ENCODE measurements around the gene COX6A2. TPM values are rescaled to one million over a fixed set of nuclear protein-coding genes. Genes with fewer than 3 reads are reported as not detected.
A peak's percentile ranks its signal among the peaks of the same experiment; 100 is the strongest.

COX6A2 gene
- total and polyA plus RNA-seq, 2 donors (not counting 1 experiment from before 2014, with no cell fraction given) = not detected

DNA sequence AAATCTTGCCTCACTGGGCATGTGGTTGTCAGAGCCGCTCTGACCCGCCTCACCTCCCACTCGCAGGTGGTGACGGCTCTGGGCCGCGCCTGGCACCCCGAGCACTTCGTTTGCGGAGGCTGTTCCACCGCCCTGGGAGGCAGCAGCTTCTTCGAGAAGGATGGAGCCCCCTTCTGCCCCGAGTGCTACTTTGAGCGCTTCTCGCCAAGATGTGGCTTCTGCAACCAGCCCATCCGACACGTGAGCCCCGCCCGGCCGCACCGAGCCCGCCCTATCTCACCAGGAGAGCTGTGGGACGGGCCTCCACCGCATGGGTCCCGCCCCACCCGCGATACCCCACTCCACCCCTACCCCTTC lies 47.8 kb upstream of the COX6A2 start:
- Histone ChIP-seq H3K27ac (ENCODE audit: insufficient read depth, low read length) (no peak overlapping the region), H2AFZ (ENCODE audit: low read length) (no peak overlapping the region), H3K4me1 (ENCODE audit: control insufficient read depth, extremely low read depth, insufficient read depth, low read length) (peaks cover 13% of the 10 kb centered on the region), H4K20me1 (ENCODE audit: control insufficient read depth, extremely low read depth, insufficient read depth, low read length) (no peaks in the 10 kb centered on the region), H3K79me2 (ENCODE audit: control insufficient read depth, insufficient read depth, low read length) (peaks cover 15% of the 10 kb centered on the region), H3K4me2 (ENCODE audit: extremely low read depth, insufficient read depth, low read length) (no peak overlapping the region), H3K4me3 (replicated peaks in 1 of 4; ENCODE audit: control extremely low read depth in 1 of 4, insufficient read depth in 1 of 4, low read depth in 3 of 4, low read length in 4 of 4) (no peak overlapping the region), H3K27me3 (ENCODE audit: control insufficient read depth, insufficient read depth, low read length) (no peaks in the 10 kb centered on the region), H3K9me3 (ENCODE audit: control insufficient read depth, insufficient read depth, low read depth, low read length) (no peaks in the 10 kb centered on the region), H3K36me3 (ENCODE audit: control insufficient read depth, insufficient read depth, low read length) (peaks cover 45% of the 10 kb centered on the region), H3K9ac (ENCODE audit: insufficient read depth, low read length) (no peak overlapping the region)
- DNase-seq (ENCODE audit: low read depth in 2 of 2) = no peak
- TF ChIP-seq, protein P1, sequence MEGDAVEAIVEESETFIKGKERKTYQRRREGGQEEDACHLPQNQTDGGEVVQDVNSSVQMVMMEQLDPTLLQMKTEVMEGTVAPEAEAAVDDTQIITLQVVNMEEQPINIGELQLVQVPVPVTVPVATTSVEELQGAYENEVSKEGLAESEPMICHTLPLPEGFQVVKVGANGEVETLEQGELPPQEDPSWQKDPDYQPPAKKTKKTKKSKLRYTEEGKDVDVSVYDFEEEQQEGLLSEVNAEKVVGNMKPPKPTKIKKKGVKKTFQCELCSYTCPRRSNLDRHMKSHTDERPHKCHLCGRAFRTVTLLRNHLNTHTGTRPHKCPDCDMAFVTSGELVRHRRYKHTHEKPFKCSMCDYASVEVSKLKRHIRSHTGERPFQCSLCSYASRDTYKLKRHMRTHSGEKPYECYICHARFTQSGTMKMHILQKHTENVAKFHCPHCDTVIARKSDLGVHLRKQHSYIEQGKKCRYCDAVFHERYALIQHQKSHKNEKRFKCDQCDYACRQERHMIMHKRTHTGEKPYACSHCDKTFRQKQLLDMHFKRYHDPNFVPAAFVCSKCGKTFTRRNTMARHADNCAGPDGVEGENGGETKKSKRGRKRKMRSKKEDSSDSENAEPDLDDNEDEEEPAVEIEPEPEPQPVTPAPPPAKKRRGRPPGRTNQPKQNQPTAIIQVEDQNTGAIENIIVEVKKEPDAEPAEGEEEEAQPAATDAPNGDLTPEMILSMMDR (conservative IDR thresholded peaks at IDR 0.05 in 1 of 2, IDR thresholded peaks at IDR 0.05 in 1 of 2; ENCODE audit: low read depth in 1 of 2, low read length in 2 of 2) = no peak
- TF ChIP-seq EZH2 (IDR thresholded peaks at IDR 0.05; ENCODE audit: low read length, missing control alignments) = no peak

GRCh38 chr16:31474773-31475738 lies 46.9 kb upstream of the COX6A2 start:
- no peak overlapping the region for H3K4me2 ChIP-seq (ENCODE audit: extremely low read depth, insufficient read depth, low read length)
- H3K27ac ChIP-seq (ENCODE audit: insufficient read depth, low read length) = peak overlapping the region; percentile 68
- TF ChIP-seq, protein P1 (conservative IDR thresholded peaks at IDR 0.05 in 1 of 2, IDR thresholded peaks at IDR 0.05 in 1 of 2; ENCODE audit: low read depth in 1 of 2, low read length in 2 of 2) = no peak
- TF ChIP-seq EZH2 (IDR thresholded peaks at IDR 0.05; ENCODE audit: low read length, missing control alignments) = no peak
- peaks cover 15% of the 10 kb centered on the region for H3K79me2 ChIP-seq (ENCODE audit: control insufficient read depth, insufficient read depth, low read length)
- H3K9me3 ChIP-seq (ENCODE audit: control insufficient read depth, insufficient read depth, low read depth, low read length) = no peaks in the 10 kb centered on the region
- H3K36me3 ChIP-seq (ENCODE audit: control insufficient read depth, insufficient read depth, low read length) = peaks cover 45% of the 10 kb centered on the region
- H2AFZ ChIP-seq (ENCODE audit: low read length) = no peak overlapping the region
- DNase-seq (ENCODE audit: low read depth in 2 of 2) = no peak
- H3K9ac ChIP-seq (ENCODE audit: insufficient read depth, low read length) = no peak overlapping the region
- H3K4me3 ChIP-seq (replicated peaks in 1 of 4; ENCODE audit: control extremely low read depth in 1 of 4, insufficient read depth in 1 of 4, low read depth in 3 of 4, low read length in 4 of 4) = no peak overlapping the region
- H3K4me1 ChIP-seq (ENCODE audit: control insufficient read depth, extremely low read depth, insufficient read depth, low read length) = peaks cover 16% of the 10 kb centered on the region
- H4K20me1 ChIP-seq (ENCODE audit: control insufficient read depth, extremely low read depth, insufficient read depth, low read length) = no peaks in the 10 kb centered on the region
- no peaks in the 10 kb centered on the region for H3K27me3 ChIP-seq (ENCODE audit: control insufficient read depth, insufficient read depth, low read length)

- Histone ChIP-seq H3K79me2 (ENCODE audit: control insufficient read depth, insufficient read depth, low read length) (peaks cover 15% of the 10 kb centered on the region), H3K9ac (ENCODE audit: insufficient read depth, low read length) (no peak overlapping the region), H3K4me3 (replicated peaks in 1 of 4; ENCODE audit: control extremely low read depth in 1 of 4, insufficient read depth in 1 of 4, low read depth in 3 of 4, low read length in 4 of 4) (no peak overlapping the region), H3K36me3 (ENCODE audit: control insufficient read depth, insufficient read depth, low read length) (peaks cover 45% of the 10 kb centered on the region), H3K27me3 (ENCODE audit: control insufficient read depth, insufficient read depth, low read length) (no peaks in the 10 kb centered on the region), H4K20me1 (ENCODE audit: control insufficient read depth, extremely low read depth, insufficient read depth, low read length) (no peaks in the 10 kb centered on the region), H3K9me3 (ENCODE audit: control insufficient read depth, insufficient read depth, low read depth, low read length) (no peaks in the 10 kb centered on the region), H2AFZ (ENCODE audit: low read length) (no peak overlapping the region), H3K4me1 (ENCODE audit: control insufficient read depth, extremely low read depth, insufficient read depth, low read length) (peaks cover 16% of the 10 kb centered on the region), H3K4me2 (ENCODE audit: extremely low read depth, insufficient read depth, low read length) (no peak overlapping the region), H3K27ac (ENCODE audit: insufficient read depth, low read length) (peak overlapping the region; percentile 68)
- peak; percentile 90 to 95 for DNase-seq (ENCODE audit: low read depth in 2 of 2)
- TF ChIP-seq EZH2 (IDR thresholded peaks at IDR 0.05; ENCODE audit: low read length, missing control alignments) = no peak
- TF ChIP-seq, protein P1 (conservative IDR thresholded peaks at IDR 0.05 in 1 of 2, IDR thresholded peaks at IDR 0.05 in 1 of 2; ENCODE audit: low read depth in 1 of 2, low read length in 2 of 2) = no peak
Measured at GRCh38 chr16:31474173-31474714, 46.1 kb upstream of the COX6A2 start.

All from fibroblast of lung (primary cell).